IMR-90 (cell line): ENCODE results near the gene RBM5. TPM values are rescaled to one million over a fixed set of nuclear protein-coding genes. Genes with fewer than 3 reads are reported as not detected.
A peak's percentile ranks its signal among the peaks of the same experiment; 100 is the strongest.

Experiments used
- ATAC-seq: fragments of 200-7000 bp; cut with Tn5 transposase; 2 replicates; pipeline ENCODE4 v1.9.1; 2020; ENCODE audit warnings: low read depth, mild to moderate bottlenecking, moderate library complexity
- BruUV-seq: library from RNA; stranded (reverse); fragments of 400-500 nt; replicated peaks from 2 replicates; lab custom pipeline; 2021; lab: Mats Ljungman, UMichigan
- CTCF ChIA-PET: fragments of 300-600 bp; formaldehyde crosslinking; extraction: SDS; loops from one replicate; lab custom pipeline; 2021; ENCODE audit warnings: antibody characterized with exemption; lab: Yijun Ruan, JAX
- POLR2A ChIA-PET: fragments of 300-600 bp; sonication (Branson Sonifier 250); formaldehyde crosslinking; loops from one replicate; lab custom pipeline; 2022; ENCODE audit warnings: antibody characterized with exemption; ENCODE audit not compliant: unreplicated experiment; lab: Charles Lee
- DNase-seq: peaks from one replicate; pipeline ENCODE4 v3.0.0; 2013
- H2AFZ ChIP-seq: replicated peaks from 2 replicates; pipeline ENCODE3; 2013; ENCODE audit warnings: low read length, mild to moderate bottlenecking; ENCODE audit not compliant: poor library complexity
- H2AK5ac ChIP-seq: 2 replicates; pipeline ENCODE4 v1.6.1; 2013; ENCODE audit warnings: low read depth, low read length, inconsistent platforms
- H2AK9ac ChIP-seq: replicated peaks from 2 replicates; pipeline ENCODE3; 2013; ENCODE audit warnings: mild to moderate bottlenecking, low read depth, low read length, moderate library complexity; ENCODE audit not compliant: poor library complexity
- H2BK120ac ChIP-seq: 2 replicates; pipeline ENCODE4 v1.6.1; 2013; ENCODE audit warnings: low read depth, low read length, inconsistent platforms
- H2BK15ac ChIP-seq: 3 replicates; pipeline ENCODE4 v1.6.1; 2013; ENCODE audit warnings: low read depth, low read length, inconsistent platforms
- H2BK20ac ChIP-seq: 2 replicates; pipeline ENCODE4 v1.6.1; 2013; ENCODE audit warnings: low read depth, mild to moderate bottlenecking, inconsistent platforms, low read length, moderate library complexity
- H2BK5ac ChIP-seq: 2 replicates; pipeline ENCODE4 v1.6.1; 2013; ENCODE audit warnings: mild to moderate bottlenecking, low read depth, low read length, inconsistent platforms; ENCODE audit not compliant: poor library complexity, severe bottlenecking
- H3K14ac ChIP-seq: replicated peaks from 2 replicates; pipeline ENCODE4 v1.6.1; 2013; ENCODE audit warnings: low read depth, low read length, inconsistent platforms
- H3K18ac ChIP-seq: 2 replicates; pipeline ENCODE4 v1.6.1; 2013; ENCODE audit warnings: low read depth, low read length, control low read depth
- H3K23ac ChIP-seq: 2 replicates; pipeline ENCODE4 v1.6.1; 2013; ENCODE audit warnings: low read depth, low read length, inconsistent platforms
- H3K27ac ChIP-seq: 2 replicates; pipeline ENCODE4 v1.5.1; 2013; ENCODE audit warnings: mild to moderate bottlenecking, control low read depth, low read length; ENCODE audit not compliant: insufficient read depth
- H3K27me3 ChIP-seq: 2 replicates; pipeline ENCODE4 v1.6.1; 2013; ENCODE audit warnings: low read length; ENCODE audit not compliant: control insufficient read depth, insufficient read depth
- H3K36me3 ChIP-seq: 2 replicates; pipeline ENCODE4 v1.6.1; 2013; ENCODE audit warnings: low read length, mixed read lengths; ENCODE audit not compliant: control insufficient read depth, insufficient read depth
- H3K4ac ChIP-seq: 2 replicates; pipeline ENCODE4 v1.6.1; 2013; ENCODE audit warnings: low read depth, low read length, inconsistent platforms
- H3K4me1 ChIP-seq: 2 replicates; pipeline ENCODE4 v1.6.1; 2013; ENCODE audit warnings: low read length, mixed read lengths; ENCODE audit not compliant: control insufficient read depth, insufficient read depth
- H3K4me2 ChIP-seq: 2 replicates; pipeline ENCODE4 v1.6.1; 2013; ENCODE audit warnings: low read depth, mild to moderate bottlenecking, control low read depth, low read length, moderate library complexity
- H3K4me3 ChIP-seq: 2 replicates; pipeline ENCODE4 v1.5.1; 2013; ENCODE audit warnings: low read depth, mild to moderate bottlenecking, control low read depth, low read length, moderate library complexity; ENCODE audit not compliant: insufficient read depth
- H3K56ac ChIP-seq: 2 replicates; pipeline ENCODE4 v1.6.1; 2013; ENCODE audit warnings: low read length, inconsistent platforms; ENCODE audit not compliant: insufficient read depth; ENCODE audit errors: extremely low read depth
- H3K79me1 ChIP-seq, 2 experiments: 2 replicates each; pipeline ENCODE4 v1.6.1; 2013; ENCODE audit warnings: low read length in 2 of 2, inconsistent platforms in 1 of 2, low read depth in 1 of 2
- H3K9ac ChIP-seq: 2 replicates; pipeline ENCODE4 v1.6.1; 2013; ENCODE audit warnings: low read depth, low read length, control low read depth
- H3K9me1 ChIP-seq: 2 replicates; pipeline ENCODE4 v1.6.1; 2013; ENCODE audit warnings: low read length, inconsistent platforms; ENCODE audit not compliant: insufficient read depth
- H3K9me3 ChIP-seq: 2 replicates; pipeline ENCODE4 v1.6.1; 2013; ENCODE audit warnings: low read length; ENCODE audit not compliant: control insufficient read depth, insufficient read depth
- H4K20me1 ChIP-seq: 2 replicates; pipeline ENCODE4 v1.6.1; 2013; ENCODE audit warnings: low read length, inconsistent platforms; ENCODE audit not compliant: insufficient read depth
- H4K5ac ChIP-seq: 2 replicates; pipeline ENCODE4 v1.6.1; 2013; ENCODE audit warnings: mild to moderate bottlenecking, low read depth, low read length, control low read depth
- H4K8ac ChIP-seq, 2 experiments: 2 replicates each; pipeline ENCODE4 v1.6.1; 2013; ENCODE audit warnings: low read depth in 2 of 2, low read length in 2 of 2, control low read depth in 1 of 2, inconsistent platforms in 1 of 2
- H4K91ac ChIP-seq: 2 replicates; pipeline ENCODE4 v1.6.1; 2013; ENCODE audit warnings: low read depth, low read length, inconsistent platforms; ENCODE audit not compliant: insufficient read depth
- MAZ ChIP-seq: IDR thresholded peaks from 2 replicates; pipeline ENCODE4 v1.6.1; 2012; ENCODE audit warnings: low read depth, mild to moderate bottlenecking, low read length, improper control_type of control experiment, moderate library complexity, borderline replicate concordance
- NFE2L2 ChIP-seq: fragments of 150-350 bp; IDR thresholded peaks from 2 replicates; pipeline ENCODE4 v1.6.1; 2016; ENCODE audit warnings: low read depth, mild to moderate bottlenecking, low read length
- SMC3 ChIP-seq: fragments of 150-350 bp; IDR thresholded peaks from 2 replicates; pipeline ENCODE4 v1.6.1; 2016; ENCODE audit warnings: low read depth, mild to moderate bottlenecking, antibody characterized with exemption, low read length, moderate library complexity
- WGBS, 2 experiments: methylation state at CpG; one replicate each; pipeline versions ENCODE4 v1.1.5 to v1.1.7; 2013; ENCODE audit warnings: missing lambda C conversion rate in 2 of 2; ENCODE audit not compliant: insufficient read length in 1 of 2; ENCODE audit errors: extremely low coverage in 2 of 2; 5-methylcytosine and 5-hydroxymethylcytosine counted together
- dilution Hi-C: fragments of 300-500 bp; cut with HindIII; formaldehyde crosslinking; loops from one replicate; pipeline ENCODE4 v1.14.3; 2018; ENCODE audit warnings: low sequenced_read_pairs; ENCODE audit not compliant: unreplicated experiment
- in situ Hi-C: fragments of 300-500 bp; cut with MboI; formaldehyde crosslinking; loops from 3 replicates; pipeline ENCODE4 v1.14.3; 2019; ENCODE audit warnings: low sequenced_read_pairs, inconsistent platforms, mixed read lengths
- intact Hi-C: fragments of 100-400 bp; cut with micrococcal nuclease; formaldehyde crosslinking; loops from 2 replicates; pipeline ENCODE4 v1.10.0; 2022
- polyA plus RNA-seq, 3 experiments: library from polyadenylated mRNA; depleted of rRNA; stranded (reverse); fragments of >200 nt; gene quantifications; 2 replicates each; pipeline ENCODE4 v1.2.3, GENCODE V29; 2012; ENCODE audit warnings: low replicate concordance in 1 of 3
- total RNA-seq: library from RNA; depleted of rRNA; stranded (reverse); fragments of >200 nt; gene quantifications from 2 replicates; pipeline ENCODE4 v1.2.3, GENCODE V29; 2012

The RBM5 gene
- total and polyA plus RNA-seq, 2 of the 4 experiments (the other 2 are of a cell fraction), result 121 to 155 TPM

DNA sequence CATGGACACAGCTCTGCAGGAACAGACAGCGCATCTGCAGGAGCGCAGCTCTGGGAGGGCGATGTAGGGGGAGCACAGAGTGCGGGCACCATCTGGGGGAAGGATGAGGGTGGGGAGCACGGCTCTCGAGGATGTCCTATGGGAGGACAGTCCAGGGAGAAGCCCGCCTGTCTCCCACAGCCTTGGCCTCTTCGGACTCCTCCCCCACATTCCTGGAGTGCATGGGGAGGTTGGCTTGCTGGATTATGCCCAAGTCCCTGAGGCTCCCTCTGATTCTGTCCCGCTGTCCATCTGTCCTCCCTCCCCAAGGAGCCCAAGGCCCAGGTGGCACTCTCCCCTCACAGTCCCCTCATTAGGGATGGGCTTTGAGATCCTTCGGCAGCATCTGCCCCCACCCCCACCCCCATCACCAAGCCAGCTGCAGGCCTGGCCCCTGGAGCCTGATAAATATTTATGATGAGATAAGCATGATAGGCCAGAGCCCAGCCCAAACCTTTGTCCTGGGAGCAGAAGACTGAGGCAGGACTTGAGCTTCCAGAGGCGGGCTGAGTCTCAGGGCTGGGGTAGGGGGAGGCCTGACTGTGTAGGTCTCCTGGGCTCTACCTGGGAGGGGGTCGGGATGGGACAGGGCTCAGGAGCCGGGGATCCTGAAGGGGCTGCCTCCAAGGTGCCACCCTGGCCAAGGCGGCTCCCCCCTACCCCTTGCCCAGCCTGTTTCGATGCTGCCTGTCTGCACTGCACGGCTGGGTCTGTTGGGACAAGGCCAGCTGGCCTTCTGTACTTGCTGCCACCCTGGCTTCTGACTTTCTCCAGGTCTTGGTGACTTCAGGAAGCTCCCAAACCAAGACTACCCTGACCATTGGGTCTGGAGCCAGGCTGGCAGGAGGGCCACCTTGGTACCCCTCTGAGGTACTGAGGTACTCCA, 37.8 kb downstream of the RBM5 start:
- peak; percentile 64 for ATAC-seq
- 0 out of 2 replicates have a peak, but pooled peaks cover 8% of the 10 kb centered on the region for H4K20me1 ChIP-seq
- in situ Hi-C loops, result no loop called here

More for the DNA sequence above, 37.8 kb downstream of the RBM5 start:
- peak overlapping the region; percentile 62; the same call in 2 of the 3 replicates for H2BK15ac ChIP-seq
- DNase-seq, result peak; percentile 45
- H3K4ac ChIP-seq, result peak overlapping the region; percentile 88
- H3K4me1 ChIP-seq, result peaks cover 31% of the 10 kb centered on the region
- peak overlapping the region; percentile 73 for H3K14ac ChIP-seq
- peak overlapping the region; percentile 74 for H2AK5ac ChIP-seq
- peak overlapping the region; percentile 79 for H3K18ac ChIP-seq
- H3K9ac ChIP-seq, result peak overlapping the region; percentile 21; the same call in 1 of the 2 replicates
- CTCF ChIA-PET, result interaction anchor here (0.7 to 1.0 kb wide), 2 partner anchors 62 to 68 kb away, joined by 3 read pairs; no protein-coding TSS in a partner anchor
- POLR2A ChIA-PET, result interaction anchor here (0.7 kb wide), 1 partner anchor 183 kb away, joined by 3 read pairs; no protein-coding TSS in a partner anchor
- peak overlapping the region; percentile 85 for H4K91ac ChIP-seq
- no peaks in the 10 kb centered on the region for H3K36me3 ChIP-seq
- H3K23ac ChIP-seq, result peak overlapping the region; percentile 39; the same call in 1 of the 2 replicates
- H2BK5ac ChIP-seq, result peak overlapping the region; percentile 64
- dilution Hi-C loops, result no loop called here
- peak overlapping the region; percentile 21 for H2AK9ac ChIP-seq
- intact Hi-C loops, result no loop called here
- BruUV-seq, result no TSS peak
- no peak overlapping the region for H3K56ac ChIP-seq
- peak overlapping the region; percentile 82 for H4K5ac ChIP-seq
- H4K8ac ChIP-seq, result peak overlapping the region; percentile 61 to 77; a peak in 3 of 4 replicates
- peak overlapping the region; percentile 90 for H2BK120ac ChIP-seq
- H3K27me3 ChIP-seq, result peaks cover 3% of the 10 kb centered on the region; the same call in 1 of the 2 replicates
- no peaks in the 10 kb centered on the region for H3K9me3 ChIP-seq
- H3K27ac ChIP-seq, result peak overlapping the region; percentile 70
- peaks cover 20% of the 10 kb centered on the region; the same call in 1 of the 2 replicates for H3K9me1 ChIP-seq
- peak overlapping the region; percentile 58 for H2AFZ ChIP-seq
- TF ChIP-seq SMC3, result no peak
- no peak for TF ChIP-seq NFE2L2
- TF ChIP-seq MAZ, result peak; percentile 50; the same call in 1 of the 2 replicates
- H3K4me3 ChIP-seq, result no peak overlapping the region
- H2BK20ac ChIP-seq, result peak overlapping the region; percentile 77
- peaks cover 0 to 7% of the 10 kb centered on the region in 2 experiments; a peak in 1 of 4 replicates for H3K79me1 ChIP-seq
- WGBS, 2 experiments, result 40% methylated on average over 2 of the region's 16 CpGs; no CpG with 5 or more reads in 1 of the 2 experiments
- peak overlapping the region; percentile 43 for H3K4me2 ChIP-seq
